GM19463 (cell line): ENCODE measurements around the gene BAZ2A.
"Not testable (repeated sequence)": the region's sequence is repeated elsewhere in the genome, so short reads cannot be mapped to it uniquely, and the experiment has no call there.

Experiments
- ATAC-seq: cut with Tn5 transposase; IDR thresholded peaks from one replicate; pipeline ENCODE4 v1.9.1; 2021; ENCODE audit warnings: mild to moderate bottlenecking, moderate library complexity; ENCODE audit not compliant: unreplicated experiment

The BAZ2A gene

DNA sequence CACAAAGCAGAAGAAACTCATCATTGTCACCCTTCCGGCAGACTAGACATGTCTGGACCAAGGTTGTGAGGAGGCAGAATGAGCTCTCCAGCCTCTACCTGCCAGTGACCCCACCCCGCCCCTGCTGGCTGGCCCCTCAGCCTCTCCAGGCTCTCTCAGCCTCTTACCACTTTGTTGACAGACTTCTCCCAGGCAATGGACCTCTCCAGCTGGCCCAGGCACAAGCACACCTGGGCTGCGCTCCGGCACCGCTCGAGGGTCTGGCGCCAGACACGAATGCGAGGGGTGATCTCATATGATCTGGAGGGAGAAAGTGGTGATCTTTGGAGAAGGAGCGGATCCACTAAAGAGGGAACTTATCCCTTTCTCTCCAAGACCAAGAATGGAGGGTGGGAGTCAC, 30.3 kb downstream of the BAZ2A start:
- ATAC-seq, result no peak

DNA sequence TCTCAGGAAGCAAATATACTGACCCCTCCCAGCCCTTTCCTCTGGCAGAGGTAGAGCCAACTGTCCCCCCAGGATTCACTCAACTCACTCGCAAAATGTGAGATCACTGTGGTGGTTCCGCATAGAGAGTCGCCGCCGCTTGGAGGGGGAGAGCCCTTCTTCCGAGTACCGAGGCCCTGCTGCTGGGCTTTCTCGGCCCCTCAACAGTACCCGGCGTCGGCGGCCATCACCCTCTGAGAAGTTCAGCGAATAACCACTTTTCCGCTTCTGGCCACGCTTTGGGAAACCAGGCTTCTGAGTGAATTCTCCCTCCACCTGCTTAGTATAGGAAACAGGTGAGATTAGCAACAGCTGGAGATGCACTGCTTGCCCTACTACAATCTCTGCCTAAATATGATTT, 31.1 kb downstream of the BAZ2A start:
- no peak for ATAC-seq

DNA sequence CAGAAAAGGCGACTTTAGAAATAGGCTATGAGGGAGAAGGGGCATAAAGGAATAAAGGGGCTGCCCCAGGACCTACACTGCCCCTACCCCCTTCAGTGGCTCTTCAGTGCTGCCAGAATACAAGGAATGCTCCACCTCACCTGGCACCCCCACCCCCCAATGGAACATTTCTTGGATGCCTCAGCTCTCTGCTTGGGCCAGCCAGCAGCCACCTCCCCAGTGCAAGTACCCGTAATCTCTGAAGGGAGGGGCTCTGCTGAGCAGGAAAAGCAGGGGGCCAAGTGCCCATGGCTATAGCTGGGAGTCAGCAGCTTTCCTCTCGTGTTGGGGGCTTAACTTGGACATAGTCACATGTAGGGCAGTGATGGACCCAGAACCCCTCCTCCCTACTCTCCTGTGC, 33.3 kb downstream of the BAZ2A start:
- no peak for ATAC-seq

DNA sequence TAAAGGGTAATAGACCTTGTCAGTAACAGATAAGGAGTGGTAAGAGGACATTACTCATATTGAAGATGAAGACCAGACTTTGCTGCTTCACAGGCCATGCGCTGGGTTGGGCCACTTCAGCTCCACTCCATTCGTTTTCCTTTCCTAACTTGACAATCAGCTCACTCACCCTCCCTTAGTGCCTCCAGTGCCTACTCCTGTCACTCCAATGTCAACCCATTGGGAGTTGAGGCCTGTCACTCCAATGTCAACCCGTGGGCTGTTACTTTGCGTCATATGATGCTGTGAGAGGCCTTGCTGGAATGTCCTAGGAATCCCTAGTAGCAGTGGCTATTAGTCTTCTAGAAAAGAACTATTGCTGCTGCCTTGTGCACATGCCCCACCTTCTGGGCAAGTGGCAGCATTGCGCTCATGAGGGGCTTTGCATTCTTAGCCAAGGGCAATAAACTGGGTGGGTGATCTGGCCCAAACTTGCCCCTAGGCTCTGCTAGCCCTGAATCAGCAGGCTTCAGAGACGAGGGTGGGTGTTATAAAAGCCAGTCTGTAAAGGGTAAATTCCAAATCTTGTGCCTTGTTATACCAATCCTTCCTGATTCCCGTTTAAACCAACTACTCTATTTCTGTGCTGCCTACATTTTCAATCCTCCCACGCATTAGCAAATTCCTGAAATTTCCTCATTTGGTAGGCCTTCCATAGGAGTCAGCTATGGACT, 36.1 kb downstream of the BAZ2A start:
- no peak for ATAC-seq

DNA sequence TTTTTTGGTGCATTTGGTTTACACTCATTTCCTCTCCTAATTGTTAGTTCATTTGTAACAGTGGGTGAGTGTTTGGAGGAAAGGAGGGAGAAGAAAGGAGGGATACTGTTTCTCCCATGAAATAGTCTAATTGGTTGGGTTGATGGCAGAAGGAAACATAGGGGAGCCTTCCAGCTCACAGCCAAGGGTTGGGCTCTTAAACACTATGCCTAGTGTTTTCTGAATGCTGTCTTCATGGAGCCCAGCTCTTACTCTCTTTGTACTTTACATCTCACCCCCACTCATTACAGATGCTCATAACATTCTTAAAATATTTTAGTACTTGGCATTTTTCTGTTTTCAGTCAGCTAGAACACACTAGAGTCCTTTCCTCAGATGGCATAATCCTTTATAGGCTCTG, 38.2 kb downstream of the BAZ2A start:
- no peak for ATAC-seq

DNA sequence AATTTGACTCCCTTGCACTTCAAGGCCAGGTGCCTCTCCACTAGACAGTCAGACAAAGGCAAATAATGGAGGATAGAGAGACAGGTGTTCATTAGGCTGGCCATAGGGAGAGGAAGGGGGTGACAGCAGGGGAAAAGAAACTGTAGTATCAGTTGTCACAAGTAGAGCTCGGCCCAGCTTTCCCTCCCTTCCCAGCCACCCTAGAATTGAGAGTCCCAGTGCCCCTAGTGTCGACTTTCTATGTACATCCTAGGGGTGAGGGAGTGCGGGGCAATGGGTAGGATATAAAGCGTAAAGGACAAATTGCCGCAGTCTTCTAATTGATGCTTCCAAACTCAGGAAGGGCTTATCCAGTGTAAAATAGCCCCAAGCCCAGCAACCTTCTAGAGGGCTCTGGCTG, 39.0 kb downstream of the BAZ2A start:
- no peak for ATAC-seq

DNA sequence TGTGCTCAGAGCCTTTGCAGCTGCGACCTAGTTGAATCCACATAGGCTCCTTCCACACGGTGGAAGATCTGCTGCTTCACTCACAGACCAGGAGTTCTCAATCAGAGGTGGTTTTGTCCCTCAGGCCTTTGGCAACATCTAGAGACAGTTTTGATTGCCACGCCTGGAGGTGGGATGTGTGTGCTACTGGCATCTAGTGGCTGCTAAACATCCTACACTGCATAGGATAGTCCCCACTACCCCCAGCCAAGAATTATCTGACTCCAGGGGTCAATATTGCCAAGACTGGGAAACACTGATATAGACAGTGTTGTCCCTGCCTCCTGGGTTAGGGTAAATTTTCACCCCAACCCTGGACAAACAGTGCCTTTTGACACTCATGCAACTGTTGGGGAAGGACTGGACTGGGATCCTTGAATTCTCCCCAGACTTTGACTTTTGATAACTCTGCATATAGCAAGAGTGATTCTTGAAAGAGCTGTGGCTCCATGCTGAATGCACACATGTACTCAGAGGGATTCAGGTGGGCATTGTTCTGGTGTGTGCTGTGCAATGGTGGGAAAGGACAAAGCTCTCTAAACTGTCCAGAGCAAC, 39.8 kb downstream of the BAZ2A start:
- ATAC-seq, result no peak

DNA sequence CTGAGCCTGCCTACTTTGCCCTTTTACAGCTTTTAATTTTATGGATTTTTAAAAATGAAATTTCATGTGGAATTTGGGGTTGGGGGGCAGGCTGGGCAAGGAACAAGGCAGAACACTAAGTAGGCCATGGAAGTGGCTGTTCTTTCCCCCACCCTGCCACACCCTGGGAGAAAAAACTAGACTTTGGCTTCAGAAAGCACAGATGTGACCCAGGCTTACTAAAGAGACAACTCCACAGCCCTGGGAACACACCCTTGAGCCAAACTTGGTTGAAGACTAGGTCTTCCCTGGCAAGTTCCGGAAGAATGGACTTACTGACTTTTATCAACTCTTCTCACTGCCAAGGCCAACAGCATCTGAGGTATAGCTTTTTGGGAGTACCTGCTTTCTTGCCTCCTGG, 40.3 kb downstream of the BAZ2A start:
- no peak for ATAC-seq

DNA sequence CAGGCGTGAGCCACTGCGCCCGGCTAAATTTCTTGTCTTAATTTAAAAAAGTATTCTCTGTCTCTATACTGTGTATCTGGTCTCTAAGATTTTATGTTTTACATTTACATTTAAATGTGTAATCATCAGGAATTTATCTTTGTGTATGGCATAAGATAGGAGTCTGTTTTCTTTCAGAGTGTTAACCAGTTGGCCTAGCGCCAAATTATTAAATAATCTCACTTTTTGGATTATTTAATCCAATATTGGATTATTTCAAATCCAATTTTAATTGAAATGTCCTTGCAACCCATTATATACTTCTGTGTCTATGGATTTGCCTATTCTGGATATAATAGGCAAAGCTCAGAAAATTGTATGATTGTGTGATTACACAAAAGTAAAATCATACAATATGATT, 45.0 kb downstream of the BAZ2A start:
- no peak for ATAC-seq

DNA sequence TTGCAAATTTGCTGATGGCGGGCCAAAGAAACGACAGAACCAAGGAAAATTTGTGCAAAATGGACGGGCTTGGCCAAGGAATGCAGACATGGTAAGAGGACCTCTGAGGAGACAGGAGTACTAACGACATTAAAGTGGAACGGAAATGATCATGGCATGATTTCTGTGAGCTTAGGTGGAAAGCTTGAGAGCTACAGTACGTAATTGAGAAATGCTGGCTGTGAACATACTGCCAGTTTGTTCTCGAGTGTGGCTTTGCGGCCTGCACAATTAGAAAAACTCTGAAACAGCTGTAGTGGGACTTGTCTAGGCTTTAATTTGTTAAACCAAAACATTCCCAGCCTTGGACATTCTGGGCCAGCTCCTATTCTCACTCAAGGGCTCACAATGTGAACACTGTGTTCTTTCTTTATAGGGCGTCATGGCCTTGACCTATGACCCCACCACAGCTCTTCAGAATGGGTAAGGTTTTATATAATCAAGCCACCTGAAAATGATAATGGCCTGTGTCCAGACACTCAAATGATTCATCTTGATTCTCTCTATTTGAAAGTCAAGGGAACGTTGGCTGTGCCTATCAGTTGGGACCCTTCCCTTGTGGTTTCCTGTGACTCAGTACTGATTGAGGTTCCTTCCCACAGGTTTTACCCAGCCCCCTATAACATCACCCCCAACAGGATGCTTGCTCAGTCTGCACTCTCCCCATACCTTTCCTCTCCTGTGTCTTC, 48.5 kb downstream of the BAZ2A start:
- no peak for ATAC-seq

DNA sequence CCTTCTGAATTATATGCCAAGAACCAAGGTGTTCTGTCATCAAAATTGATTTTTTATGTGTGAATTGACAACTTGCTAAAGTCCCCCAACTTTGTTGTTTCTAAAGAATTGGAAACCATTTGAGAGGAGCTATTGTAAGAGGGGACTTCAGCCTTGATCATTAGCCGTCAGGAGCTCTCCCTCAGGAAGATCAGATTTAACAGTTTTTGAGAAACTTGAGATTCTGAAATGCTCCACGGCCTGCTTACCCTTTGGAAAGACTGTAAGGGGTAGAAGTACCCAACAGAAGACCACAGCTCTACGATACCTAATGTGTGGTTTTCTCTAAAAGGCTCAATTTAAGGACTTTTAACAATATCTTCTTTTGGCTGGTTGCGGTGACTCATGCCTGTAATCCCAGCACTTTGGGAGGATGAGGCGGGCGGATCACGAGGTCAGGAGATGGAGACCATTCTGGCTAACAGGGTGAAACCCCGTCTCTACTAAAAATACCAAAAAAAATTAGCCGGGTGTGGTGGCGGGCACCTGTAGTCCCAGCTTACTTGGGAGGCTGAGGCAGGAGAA, 51.1 kb downstream of the BAZ2A start:
- ATAC-seq, result no peak

DNA sequence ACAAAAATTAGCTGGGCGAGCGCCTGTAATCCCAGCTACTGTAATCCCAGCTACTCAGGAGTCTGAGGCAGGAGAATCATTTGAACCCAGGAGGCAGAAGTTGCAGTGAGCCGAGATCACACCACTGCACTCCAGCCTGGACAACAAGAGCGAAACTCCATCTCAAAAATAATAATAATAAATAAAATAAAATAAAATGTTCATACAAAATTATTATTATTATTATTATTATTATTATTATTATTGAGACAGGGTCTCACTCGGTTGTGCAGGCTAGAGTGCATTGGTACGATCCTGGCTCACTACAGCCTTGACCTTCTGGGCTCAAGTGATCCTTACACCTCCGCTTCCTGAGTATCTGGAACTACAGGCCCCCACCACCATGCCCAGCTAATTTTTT, 52.9 kb downstream of the BAZ2A start:
- not testable (repeated sequence) for ATAC-seq

DNA sequence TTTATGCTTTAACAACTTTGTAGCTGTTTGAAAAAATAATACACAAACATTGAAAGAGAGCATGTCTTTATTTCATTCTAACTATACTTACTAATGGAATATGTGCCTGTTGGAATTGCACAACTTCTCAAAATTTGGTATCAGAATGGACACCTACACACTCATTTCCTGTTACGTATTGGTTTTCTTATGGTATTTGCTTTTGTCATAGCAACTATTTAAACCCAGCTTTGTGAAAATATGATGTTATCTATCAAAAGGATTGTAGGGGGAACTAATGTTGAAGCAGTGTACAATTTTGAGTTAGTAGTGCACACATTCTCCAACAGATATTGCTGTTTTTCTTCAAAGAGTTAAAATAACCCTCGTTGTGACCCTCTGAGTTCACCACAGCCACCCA, 55.9 kb downstream of the BAZ2A start:
- no peak for ATAC-seq

DNA sequence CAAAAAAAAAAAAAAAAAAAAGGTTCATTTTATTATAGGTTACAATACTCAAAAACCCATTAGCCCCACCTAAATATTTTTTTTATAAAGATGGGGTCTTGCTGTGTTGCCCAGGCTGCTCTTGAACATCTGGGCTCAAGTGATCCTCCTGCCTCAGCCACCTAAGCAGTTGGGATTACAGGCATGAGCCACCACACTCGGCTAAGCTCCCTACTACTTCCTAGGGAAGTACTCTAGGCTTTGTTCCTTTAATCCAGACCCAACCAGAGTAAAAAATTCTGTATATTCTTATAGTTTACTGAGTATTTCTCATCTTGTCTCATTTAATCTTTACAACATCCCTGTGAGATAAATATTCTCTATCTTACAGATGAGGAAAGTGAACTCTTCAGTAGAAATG, 57.8 kb downstream of the BAZ2A start:
- no peak for ATAC-seq

DNA sequence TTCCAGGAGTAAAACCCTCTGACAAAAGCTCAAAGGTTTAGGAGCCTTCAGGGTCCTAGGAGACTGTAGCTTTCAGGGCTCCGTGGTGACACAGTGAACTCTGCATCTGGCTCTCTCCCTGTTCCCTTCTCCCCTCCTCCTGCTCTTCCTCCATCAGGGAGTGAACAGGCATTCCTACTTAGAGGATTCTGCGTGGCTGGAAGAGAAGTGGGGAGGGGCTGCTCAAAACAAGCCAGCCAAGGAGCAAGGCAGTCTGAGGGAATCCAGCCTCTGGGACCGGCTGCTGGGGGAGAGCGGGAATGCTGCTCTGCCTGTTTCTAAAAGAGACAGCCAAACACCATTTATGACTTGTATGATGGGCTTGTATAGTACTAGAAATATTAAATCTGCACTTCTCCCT, 59.0 kb downstream of the BAZ2A start:
- no peak for ATAC-seq

DNA sequence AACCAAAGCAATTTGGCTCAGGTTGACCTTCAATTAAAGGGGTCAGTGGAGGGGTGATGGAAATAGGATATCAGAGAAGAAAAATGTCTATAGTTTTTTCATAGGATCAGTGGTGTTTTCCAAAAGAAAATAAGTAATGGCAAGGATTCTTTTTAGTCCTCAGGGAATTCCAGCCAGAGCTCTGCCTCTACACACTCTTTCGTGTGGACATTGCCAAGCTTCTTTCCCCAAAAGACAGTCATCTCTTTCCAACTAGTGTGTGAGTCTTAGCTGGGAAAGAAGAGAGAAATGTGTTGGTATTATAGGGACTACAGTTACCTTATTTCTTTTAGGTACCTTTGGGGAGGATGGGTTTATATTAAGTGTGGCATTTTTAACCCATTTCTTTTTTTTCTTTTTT, 62.0 kb downstream of the BAZ2A start:
- no peak for ATAC-seq

DNA sequence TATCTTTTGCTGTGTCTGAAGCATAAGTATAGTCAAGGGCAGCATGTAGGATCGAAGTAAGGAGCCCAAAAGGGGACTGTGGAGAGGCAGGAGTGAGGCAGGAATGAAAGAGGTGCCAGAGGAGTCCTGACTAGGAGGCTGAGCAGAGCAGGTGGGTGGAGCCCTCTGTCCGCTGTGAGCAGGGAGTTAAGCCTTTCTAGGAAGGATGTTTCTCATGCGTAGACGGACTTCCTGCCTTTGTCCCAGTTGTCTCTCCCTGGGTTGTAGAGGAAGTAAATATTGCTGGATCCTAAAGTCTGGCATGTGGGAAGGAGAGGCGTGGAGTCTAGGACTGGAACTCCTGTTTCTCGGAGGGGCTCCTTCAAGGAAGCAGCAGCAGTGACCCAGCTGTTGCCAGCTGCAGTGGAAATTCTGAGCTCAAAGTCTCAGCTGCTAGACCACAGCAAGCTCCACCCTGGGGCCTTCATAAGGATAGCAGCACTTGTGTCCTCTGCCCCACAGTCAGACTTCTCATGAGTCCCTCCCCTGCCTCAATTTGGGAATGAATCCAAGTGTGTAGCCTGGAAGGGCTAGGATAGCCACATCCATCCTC, 64.5 kb downstream of the BAZ2A start:
- peak; percentile 72 for ATAC-seq

DNA sequence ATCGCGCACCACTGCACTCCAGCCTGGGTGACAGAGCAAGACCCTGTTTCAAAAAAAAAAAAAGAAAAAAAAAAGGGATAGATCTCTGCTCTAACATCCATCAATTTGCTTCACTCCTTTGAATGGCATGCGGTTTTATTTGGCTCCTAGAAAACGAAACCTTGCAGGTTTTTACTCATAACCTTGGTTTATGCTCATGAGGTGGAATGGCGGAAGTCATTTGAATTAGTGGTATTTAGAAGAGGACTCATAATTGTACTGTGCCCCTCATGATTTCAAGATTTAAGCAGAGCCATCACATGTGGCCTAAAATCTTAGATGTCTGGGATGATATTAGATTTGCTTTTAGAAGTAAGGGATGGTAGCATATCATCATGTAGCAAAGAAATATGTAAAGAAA, 79.1 kb downstream of the BAZ2A start:
- ATAC-seq, result no peak

DNA sequence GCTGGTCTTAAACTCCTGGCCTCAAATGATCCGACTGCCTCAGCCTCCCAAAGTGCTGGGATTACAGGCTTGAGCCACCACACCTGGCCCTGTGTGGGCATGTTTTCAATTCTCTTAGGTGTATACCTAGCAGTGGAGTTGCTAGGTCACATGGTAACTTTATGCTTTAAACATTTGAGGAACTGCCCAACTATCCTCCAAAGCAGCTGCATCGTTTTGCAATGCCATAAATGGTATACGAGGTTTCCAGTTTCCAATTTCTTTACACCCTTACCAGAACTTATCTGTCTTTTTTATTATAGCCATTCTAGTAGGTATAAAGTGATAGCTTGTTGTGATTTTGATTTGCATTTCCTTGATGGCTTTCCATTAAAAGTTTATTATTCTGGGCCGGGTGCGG, 83.4 kb downstream of the BAZ2A start:
- no peak for ATAC-seq
